HFF-Myc (cell line): ENCODE results near the gene SUGP1.
A peak's percentile ranks its signal among the peaks of the same experiment; 100 is the strongest.
"Not testable (repeated sequence)": the region's sequence is repeated elsewhere in the genome, so short reads cannot be mapped to it uniquely, and the experiment has no call there.

Experiments
- DNase-seq: peaks from one replicate; pipeline ENCODE4 v3.0.0-alpha.2; 2011; ENCODE audit warnings: low read depth; ENCODE audit errors: extremely low read depth
- H3K4me3 ChIP-seq: replicated peaks from 2 replicates; pipeline ENCODE4 v1.5.1; 2011; ENCODE audit warnings: low read depth, mild to moderate bottlenecking, control low read depth, low read length
- TF ChIP-seq, protein P1 (sequence below): IDR thresholded peaks from 2 replicates; pipeline ENCODE4 v1.5.1; 2012; ENCODE audit warnings: mild to moderate bottlenecking, low read depth, low read length, control low read depth; ENCODE audit errors: missing control alignments

The SUGP1 gene

DNA sequence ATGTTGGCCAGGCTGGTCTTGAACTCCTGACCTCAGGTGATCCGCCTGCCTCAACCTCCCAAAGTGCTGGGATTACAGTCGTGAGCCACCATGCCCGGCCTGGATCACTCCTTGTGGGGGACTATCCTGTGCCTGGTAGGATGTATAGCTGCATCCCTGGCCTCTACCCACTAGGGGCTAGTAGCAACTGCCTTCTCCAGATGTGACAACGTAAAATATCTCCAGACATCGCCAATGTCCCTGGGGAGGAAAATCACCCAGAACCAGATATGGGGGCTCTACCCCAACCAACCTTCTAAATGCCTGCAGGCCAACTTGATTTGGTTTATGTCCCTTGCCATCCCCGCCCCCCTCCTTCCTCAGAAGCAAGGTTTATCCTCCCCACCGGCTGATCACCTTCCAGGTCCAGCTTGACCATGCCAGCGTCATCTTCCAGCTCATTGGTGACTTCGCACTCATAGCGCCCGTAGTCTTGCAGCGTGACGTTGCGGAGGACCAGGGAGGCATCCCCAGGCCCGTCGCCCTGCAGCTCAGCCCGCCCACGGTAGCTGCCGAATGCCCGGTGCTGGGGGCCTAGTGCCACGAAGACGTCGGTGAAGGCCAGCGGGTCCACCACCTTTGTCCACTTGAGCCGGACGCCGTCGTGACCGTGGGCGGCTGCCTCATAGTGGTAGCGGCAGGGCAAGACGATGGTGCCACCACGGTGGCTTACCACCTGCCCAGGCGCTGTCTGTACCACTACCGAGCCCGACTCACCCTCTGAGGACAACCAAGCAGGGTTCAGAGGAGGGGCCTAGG lies 59.7 kb downstream of the SUGP1 start:
- no peak overlapping the region for H3K4me3 ChIP-seq
- no peak for DNase-seq
- TF ChIP-seq, protein P1, sequence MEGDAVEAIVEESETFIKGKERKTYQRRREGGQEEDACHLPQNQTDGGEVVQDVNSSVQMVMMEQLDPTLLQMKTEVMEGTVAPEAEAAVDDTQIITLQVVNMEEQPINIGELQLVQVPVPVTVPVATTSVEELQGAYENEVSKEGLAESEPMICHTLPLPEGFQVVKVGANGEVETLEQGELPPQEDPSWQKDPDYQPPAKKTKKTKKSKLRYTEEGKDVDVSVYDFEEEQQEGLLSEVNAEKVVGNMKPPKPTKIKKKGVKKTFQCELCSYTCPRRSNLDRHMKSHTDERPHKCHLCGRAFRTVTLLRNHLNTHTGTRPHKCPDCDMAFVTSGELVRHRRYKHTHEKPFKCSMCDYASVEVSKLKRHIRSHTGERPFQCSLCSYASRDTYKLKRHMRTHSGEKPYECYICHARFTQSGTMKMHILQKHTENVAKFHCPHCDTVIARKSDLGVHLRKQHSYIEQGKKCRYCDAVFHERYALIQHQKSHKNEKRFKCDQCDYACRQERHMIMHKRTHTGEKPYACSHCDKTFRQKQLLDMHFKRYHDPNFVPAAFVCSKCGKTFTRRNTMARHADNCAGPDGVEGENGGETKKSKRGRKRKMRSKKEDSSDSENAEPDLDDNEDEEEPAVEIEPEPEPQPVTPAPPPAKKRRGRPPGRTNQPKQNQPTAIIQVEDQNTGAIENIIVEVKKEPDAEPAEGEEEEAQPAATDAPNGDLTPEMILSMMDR = no peak

DNA sequence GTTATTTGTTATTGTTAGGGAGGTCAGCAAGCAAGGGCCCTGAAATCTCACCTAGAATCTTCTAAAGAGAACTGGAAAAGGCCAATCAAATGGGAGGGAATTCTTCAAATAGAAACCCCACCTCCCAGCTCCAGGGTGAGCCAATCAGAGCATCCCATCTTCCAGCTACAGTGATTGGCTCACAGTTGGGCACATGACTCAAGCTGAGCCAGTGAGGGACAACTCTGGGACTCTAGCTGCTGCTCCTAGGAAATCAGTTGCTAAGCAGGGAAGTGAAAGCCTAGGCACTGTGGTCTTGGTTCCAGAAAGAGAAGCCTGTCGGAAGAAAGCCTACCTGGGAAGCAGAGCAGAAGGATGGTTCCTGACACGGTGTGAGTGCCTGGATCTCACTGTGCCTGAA lies 60.6 kb downstream of the SUGP1 start:
- H3K4me3 ChIP-seq = no peak overlapping the region
- DNase-seq = peak; percentile 10
- TF ChIP-seq, protein P1 = no peak

DNA sequence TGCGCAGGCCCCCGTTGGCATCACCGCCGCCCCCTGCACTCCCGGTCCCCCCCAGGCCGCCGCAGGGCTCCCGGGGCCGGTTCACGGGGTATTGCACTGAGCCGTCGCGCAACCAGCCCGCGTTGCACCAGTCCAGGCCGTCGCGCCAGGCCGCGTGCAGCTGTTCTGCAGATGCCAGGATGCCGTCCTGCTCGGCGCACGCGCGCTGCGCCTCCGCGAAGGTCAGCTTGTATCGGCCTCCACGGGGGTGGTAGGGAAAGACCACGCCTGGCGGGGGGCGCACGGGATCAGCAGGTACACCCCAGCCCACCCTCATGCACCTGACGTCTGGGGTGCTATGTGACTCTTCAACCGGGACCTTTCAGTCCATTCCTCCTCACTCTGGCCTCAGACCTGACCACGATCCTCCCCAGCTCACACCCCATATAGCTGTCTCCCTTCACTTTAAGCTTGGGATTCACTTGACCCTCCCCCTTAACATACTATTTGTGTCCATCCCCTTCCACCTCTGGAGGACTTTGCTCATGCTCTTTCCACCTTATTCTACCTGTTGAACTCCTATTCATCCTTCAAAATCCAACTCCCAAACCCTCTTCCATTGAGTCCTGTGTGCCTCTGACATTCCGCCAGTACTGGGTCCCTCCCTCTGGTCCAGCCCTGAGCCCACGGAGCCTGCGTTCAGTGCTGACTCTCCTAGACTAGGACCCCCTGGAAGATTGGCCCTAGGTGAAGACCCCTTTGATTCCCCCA lies 61.5 kb downstream of the SUGP1 start:
- H3K4me3 ChIP-seq = no peak overlapping the region
- no peak for DNase-seq
- TF ChIP-seq, protein P1 = no peak

DNA sequence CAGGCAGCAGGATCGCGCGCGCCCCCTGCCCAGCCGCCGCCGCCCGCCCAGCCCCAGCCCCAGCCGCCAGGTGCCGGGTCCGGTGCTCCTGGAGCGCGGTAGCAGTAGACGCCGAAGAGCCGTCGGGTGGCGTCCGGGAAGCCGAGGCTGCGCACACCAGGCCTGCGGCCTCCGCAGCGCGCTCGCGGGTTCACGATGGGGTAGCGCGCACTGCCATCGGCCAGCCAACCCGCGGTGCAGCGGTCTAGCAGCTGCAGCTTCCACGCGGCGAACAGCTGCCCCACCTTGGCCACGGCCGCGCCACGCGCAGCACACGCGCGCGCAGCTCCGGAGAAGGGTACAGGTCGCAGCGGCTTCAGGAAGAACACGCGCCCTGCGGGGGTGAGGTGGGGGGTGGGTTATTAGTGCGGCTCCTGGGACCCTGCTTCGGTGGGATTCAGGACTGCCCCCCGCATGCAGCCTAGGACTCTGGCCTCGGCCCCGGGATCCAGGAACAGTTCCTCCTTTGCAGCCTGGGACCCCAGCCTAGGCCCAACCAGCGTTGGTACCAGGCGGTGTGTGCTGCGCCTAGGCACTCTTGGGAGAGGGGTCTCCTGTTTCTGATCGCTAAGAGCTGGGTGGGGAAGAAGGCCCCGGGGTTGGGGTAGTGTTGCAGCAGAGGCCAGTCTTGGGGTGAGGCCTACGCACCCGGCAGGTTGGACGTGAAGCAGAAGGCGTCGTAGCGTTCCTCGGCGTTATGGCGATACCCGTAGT lies 62.3 kb downstream of the SUGP1 start:
- no peak for DNase-seq
- TF ChIP-seq, protein P1 = no peak
- H3K4me3 ChIP-seq = no peak overlapping the region

DNA sequence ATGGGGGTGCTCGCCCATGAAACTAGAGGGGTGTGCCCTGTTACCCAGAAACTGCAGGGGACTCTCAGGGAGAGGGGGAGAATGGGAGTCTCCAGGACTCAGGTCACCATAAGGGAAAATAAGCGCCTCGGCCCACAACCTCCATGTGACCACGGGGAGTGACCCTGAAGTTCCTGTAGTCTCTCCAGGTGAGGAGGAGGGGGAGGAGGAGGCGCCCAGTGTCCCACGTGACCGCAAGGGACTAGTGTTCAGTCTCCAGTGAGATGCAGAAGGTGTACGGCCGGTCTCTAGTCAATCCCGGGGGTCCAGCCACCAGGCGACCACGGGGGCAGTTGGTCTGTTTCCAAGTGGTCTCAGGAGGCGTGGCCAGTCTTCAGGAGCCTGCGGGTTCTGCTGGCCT lies 63.2 kb downstream of the SUGP1 start:
- TF ChIP-seq, protein P1 = no peak
- no peak for DNase-seq
- H3K4me3 ChIP-seq = no peak overlapping the region

DNA sequence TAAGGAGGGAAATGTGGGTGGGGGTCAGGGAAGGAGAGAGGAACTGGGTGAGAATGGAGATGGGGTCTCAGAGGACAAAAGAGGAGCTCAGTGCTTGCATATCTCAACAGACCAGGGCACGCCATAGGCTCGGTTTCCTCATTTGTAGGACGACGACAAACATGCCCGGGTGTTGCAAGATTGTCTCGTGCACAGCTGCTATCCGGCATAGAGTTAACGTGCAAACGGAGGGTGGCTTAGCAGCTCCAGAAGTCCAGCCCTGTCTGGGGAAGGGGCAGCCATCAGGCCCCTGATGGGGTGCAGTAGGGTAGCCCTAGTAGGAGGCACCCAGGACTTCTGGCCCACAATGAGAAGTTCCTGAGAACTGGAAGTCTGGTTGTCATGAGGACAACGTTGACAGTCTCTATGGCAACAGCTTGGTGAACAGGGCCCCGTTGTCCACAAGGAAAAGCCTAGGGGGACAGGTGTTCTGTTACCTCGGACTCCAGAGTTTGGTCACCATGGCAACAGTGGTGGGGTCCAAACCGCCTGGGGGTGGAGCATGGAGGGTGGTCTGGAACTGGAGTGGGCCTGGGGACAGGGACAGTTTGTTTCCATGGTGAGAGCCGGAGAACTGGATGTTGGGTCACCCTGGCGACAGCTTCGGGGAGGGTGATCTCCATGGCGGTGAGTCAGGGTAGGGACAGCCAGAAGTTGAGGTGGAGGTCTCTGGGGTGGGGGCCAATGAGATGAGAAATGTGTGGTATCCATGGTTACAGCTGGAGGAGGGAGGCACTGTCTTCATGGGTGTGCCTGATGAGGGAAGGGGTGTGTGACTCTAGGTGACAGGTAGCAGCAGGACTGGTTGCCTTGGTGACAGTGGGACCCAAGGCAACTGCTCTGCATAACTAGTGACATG lies 64.0 kb downstream of the SUGP1 start:
- TF ChIP-seq, protein P1 = no peak
- no peak for DNase-seq
- no peak overlapping the region for H3K4me3 ChIP-seq

DNA sequence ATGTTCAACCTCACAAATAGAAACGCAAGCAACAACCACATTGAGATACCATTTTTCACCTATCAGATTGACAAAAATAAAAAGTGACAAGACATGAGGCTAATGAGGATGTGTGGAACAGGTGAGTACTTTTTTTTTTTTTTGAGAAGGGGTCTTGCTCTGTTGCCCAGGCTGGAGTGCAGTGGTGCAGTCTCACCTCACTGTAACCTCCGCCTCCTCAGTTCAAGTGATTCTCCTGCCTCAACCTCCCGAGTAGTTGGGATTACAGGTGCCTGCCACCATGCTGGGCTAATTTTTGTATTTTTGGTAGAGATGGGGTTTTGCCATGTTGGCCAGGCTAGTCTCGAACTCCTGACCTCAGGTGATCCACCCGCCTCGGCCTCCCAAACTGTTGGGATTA lies 66.9 kb downstream of the SUGP1 start:
- DNase-seq, H3K4me3 ChIP-seq: not testable (repeated sequence)
